NCI-H345 (cell line): ENCODE data around the gene COG2.
A peak's percentile ranks its signal among the peaks of the same experiment; 100 is the strongest.
"Not testable (repeated sequence)": the region's sequence is repeated elsewhere in the genome, so short reads cannot be mapped to it uniquely, and the experiment has no call there.

Source experiments
- DNase-seq: peaks from one replicate; lab custom pipeline; 2025; lab: John Stamatoyannopoulos, UW

The COG2 gene

GRCh38 chr1:230642263-230642959, at the start of gene COG2:
Gene COG2 (plus strand): TSS chr1:230642481. CDS start chr1:230642607, 126 bp downstream.
- peak; percentile 94 for DNase-seq

- no peak for DNase-seq
These were observed 49.4 kb upstream of the COG2 start for GRCh38 chr1:230592848-230593414.

DNA sequence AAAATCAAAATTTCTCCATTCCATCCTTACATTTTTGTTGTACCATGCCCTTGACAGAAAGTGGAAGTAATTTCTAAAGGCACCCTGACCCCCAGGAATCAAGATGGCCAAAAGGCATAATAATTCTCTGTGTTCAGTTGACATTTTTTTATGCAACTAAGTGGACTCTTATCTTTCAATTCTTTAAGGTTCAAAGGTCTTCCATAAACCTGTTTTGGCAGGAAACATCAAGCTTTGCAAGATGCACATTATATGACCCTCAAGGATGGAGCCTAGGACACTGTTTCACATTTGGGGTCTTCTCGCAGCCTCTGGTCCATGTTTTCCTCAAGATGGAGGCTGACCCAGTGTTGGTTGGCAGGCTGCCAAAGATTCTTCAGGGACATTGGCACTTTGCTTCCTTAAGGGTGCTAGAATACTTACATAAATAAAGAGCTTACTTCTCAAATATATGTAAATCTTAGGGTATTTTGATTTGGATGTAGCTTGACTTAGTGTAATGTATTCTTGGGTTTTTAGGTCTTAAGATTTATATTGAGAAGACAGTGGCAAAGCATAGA, 48.0 kb upstream of the COG2 start:
- DNase-seq, result no peak

DNA sequence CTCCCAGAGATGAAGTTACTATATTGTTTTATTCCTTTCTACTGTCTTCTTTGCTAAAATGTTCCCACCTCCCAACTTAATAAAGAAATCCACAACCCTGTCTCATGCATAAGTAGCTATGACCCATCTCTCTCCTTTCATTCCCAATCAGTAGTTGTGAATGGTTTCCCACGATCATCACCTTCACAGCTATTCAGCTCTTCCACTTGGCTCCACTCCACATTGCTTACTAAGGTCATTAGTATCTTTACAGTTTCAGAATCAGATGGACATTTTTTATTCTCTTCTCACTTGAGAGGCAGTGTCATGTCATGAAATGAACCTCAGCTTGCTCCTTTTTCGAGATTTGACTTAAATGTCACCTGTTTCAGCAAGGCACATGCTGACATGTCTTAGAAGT, 47.1 kb upstream of the COG2 start:
- no peak for DNase-seq

- DNase-seq, result no peak
These were observed 46.0 kb upstream of the COG2 start for GRCh38 chr1:230596306-230596705.

DNA sequence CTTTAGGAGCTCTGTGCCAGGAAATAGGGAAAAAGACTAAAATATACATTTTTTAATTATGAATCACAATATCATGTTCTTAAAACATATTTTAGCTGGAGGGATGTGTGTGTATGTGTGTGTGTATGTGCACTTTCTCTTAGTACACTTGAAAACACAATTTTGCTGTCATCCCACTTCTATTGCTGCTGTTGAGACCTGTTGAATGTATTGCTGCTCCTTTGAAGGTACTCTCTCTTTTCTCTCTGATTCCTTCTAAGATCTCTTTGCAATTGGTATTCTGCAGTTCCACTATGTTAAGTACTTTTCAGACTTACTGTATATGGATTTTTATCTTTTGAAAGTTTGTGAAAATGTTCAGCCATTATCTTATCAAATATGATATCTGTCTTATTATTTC, 43.5 kb upstream of the COG2 start:
- no peak for DNase-seq

DNA sequence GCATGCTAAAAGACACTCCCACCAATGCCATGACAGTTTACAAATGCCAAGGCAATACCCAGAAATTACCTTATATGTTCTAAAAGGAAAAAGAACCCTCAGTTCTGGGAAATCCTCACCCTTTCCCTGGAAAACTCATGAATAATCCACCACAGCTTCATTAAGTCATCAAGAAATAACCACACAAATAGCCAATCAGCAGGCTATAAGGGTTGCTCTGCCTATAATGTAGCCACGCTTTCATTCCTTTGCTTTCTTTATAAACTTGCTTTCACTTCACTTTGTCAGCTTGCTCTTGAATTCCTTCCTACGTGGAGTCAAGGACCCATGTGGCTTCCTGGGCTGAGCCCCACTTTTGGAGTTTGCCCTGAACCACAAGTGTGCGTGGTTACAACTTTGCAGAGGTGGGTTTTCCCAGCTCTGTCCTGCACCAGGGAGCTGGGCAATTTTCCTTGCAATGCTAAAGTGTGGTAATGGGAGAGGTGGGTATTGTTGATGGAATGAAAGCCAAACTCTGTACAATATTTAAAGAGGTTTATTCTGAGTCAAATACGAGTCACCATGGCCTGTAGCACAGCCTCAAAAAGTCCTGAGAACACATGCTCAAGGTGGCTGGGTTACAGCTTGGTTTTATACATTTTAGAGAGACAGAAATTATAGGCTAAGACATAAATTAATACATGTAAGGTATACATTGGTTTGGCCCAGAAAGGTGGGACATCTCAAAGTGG, 42.2 kb upstream of the COG2 start:
- DNase-seq, result no peak

GRCh38 chr1:230600657-230601400, 41.5 kb upstream of the COG2 start:
- not testable (repeated sequence) for DNase-seq

- DNase-seq, result no peak
These were observed 33.1 kb upstream of the COG2 start for GRCh38 chr1:230609208-230609607.

DNA sequence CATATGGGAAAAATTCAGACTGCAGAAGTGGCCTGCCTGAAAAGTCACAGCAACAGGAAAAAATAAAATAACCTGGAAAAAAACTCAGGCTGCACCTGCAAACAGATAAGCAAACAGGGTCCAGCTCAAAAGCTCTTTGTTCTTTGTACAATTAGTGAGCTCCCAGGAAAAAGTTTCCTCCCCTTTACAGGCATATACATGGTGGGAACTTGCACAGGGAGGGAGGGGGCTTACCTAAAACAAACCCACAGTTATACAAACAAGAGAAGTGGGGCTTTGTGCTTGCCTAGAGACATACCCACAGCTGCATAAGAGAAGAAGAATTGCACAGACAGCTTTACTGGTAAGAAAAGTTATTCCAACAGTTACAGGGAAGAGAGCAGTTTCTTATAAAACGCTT, 31.7 kb upstream of the COG2 start:
- DNase-seq, result no peak

GRCh38 chr1:230611128-230611877, 31.0 kb upstream of the COG2 start:
- DNase-seq, result no peak

DNA sequence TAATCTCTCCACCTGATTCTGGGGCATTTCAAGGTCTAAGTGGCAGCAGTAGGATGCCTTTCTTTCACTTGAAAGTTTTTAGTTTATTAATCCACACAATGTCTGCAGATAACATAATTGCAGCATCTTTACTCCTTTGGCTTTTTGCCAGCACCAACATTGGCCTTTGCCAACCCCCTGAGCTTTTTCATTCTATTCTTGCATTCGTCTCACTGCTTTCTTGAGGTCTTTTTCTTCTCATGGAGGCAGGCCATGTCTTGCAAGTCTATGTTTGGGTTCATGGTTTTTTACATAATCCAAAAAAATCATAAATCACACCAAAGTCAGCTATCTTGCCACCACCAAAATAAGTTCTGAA, 30.4 kb upstream of the COG2 start:
- DNase-seq, result peak; percentile 9

DNA sequence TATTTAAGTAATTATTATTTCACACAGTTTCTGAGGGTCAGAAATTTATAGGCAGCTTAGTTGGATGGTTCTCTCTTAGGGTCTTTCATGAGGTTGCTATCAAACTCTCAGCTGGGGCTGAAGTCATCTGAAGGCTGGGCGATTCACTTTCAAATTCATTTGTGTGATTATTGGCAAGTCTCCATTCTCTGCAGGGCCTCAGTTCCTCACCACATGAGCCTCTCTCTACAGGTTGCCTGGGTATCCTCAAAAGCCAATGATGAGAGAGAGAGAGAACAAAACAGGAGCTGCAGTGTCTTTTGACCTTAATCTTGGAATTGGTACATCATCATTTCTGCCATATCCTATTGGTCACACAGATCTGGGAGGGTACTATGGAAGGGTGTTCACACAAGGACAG, 29.6 kb upstream of the COG2 start:
- DNase-seq, result no peak

DNA sequence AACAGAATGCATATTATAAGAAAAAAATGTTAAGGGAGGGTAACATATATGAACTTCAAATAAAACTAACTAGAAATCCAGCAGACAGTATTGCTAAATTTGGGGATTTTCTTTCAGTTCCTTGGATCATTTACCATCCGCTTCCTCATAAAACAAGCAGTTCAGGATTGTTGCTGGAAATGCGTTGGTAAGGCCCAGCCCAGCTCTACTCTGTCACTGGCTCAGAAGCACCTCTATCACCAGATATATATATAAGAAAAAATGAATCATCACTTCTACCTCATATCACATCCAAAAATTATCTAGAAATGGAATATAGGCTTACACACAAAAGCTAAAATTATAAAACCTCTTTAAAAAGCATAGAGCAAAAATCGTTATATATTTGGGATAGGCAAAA, 28.2 kb upstream of the COG2 start:
- DNase-seq, result no peak

- no peak for DNase-seq
These were observed 23.7 kb upstream of the COG2 start for GRCh38 chr1:230618537-230618936.

DNA sequence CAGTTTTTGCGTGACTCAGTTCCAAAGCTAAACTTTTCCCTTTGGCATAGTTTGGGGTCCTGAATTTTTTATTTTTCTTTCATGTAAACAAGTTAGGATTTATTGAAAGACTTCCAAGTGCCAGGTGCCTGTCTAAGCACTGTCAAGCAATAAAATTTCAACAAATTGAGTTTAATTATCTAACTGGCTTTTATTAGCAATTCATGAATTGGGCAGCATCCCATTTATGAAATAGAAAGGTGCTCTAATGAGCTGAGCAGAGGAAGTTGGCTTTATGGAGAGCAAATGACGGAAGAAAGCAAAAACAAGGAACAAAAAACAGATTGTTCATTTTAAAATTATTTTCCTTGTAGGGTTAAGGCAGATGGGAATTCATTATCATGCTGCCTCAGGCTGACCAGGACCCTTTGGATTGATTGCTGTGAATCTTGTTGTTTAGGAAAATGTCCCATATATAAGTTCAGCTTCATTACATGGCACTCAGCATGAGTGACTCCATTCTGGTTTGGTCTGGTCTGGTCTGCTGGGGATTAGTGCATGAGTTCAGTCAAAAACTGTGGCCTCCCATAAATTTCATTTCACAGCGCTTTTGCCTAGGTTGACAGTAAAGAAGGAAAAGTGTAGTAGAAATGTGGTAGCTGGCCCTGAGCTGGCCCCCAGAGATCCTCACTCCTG, 21.5 kb upstream of the COG2 start:
- DNase-seq, result no peak

- DNase-seq, result no peak
These were observed 20.8 kb upstream of the COG2 start for GRCh38 chr1:230621324-230622030.

DNA sequence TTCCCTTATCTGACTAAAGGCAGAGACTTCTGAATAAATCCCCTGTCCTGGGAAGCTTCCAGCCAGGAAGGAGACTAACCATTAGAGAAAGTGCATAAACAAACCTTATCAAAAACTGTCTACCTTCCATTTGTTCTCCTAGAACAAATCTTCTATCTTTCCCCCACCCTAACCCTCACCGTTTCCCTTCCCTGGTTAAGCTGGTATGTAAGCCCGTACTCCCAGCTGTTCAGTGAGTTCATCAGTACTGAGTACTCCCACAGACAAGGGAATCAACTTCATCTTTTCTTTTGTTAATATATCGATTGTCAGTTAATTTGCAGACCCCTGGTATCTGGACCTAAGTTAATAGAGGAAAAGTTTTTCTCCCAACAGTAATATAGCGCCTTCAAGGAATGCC, 20.1 kb upstream of the COG2 start:
- no peak for DNase-seq

DNA sequence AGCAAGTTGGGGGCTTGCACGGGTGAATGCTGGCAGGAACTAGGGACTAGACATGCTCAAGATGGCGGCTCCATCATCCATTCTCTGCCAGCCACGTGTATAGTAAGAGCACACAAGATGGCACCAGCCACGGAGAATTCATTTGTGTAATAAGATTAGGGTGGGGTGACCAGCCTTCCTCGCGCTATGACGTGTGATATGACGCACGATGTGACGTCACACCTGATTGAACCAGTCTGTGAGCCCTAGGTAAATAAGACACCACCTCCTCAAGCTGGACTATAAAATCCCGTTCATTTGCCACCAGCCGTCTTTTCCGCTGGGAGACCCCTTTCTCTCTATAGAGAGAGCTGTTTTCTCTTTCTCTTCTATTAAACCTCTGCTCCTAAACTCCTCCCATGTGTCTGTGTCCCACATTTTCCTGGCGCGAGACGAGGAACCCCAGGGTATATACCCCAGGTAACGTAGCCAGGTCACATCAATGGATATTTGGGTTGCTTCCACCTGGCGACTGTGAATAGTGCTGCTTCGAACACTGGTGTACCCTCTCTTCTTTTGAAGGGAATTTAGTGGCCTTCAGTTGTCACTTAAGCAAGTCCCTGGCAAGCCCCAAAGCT, 18.1 kb upstream of the COG2 start:
- no peak for DNase-seq

- no peak for DNase-seq
These were observed 16.0 kb upstream of the COG2 start for GRCh38 chr1:230626232-230626631.
